ENCODE results near the gene GK.
"Not testable (repeated sequence)": the region's sequence is repeated elsewhere in the genome, so short reads cannot be mapped to it uniquely, and the experiment has no call there.

Gene GK

DNA sequence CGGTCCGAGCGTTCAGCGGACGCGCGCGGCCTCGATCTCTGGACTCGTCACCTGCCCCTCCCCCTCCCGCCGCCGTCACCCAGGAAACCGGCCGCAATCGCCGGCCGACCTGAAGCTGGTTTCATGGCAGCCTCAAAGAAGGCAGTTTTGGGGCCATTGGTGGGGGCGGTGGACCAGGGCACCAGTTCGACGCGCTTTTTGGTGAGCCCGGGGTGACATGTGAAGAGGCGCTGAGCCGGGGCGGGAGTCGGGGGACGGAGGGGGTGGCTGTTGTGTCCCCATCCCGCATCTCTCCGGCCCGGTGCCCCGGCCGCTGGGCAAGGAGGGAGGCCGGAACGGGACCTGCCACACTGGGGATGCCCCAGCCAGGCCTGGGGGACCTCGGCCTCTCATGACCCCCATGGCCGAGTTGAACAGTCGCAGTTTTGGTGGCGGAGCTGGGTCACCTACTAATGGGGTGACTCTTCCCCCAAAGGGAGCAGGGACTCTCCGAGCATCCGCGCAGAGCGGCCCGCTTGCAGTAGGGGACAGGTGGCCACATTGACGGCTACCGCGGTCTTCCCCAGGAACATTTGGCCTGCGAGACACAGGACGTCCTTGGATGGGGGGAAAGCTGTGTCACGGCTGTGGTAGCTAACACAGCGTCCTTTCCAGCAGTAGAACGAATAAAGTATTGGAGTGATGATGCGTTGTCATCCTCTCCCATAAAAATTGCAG is at the start of gene GK:
TSS of gene GK (plus strand) at position 9 of the 717 bp plus-strand sequence. CDS start at position 124, 115 bp downstream.
- DNase-seq (ENCODE audit: low read depth in 2 of 2): no peak

DNA sequence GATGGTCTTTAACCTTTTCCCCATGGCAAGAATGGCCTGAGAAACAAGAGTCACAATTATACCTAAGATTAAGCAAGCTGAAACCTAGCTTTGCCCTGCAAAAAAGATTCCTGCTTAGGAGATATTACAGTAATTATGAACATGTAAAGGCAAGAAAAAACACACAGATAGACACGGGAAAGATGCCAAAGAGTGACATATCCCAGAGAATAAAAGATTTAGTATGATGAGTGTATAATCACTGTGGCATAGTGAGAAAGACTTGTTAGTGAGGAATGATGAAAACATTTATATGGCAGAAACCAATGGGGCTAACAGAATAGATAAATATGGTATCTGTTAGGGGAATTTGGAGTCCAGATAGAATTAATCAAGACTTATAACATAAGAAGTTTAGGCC is 46.1 kb upstream of the GK start:
- DNase-seq (ENCODE audit: low read depth in 2 of 2): no peak

DNA sequence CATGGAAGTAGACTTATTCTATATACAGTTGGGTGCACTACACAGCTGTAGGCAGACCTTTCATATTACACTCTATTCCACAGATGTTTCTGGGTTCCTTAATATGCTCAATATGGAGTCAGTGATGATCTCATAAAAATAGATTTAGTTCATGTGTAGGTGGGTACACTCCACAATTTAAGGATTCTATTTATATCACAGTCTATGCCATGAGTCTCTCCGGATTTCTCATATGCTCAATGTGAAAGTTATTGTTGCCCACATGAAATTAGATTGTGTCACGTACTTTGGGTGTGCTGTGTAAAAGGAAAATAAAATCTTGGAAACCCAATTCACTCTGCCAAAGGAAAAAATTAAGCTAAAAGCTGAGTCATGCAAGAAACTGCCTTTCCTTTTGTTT is 43.2 kb upstream of the GK start:
- no peak for DNase-seq (ENCODE audit: low read depth in 2 of 2)

- no peak for DNase-seq (ENCODE audit: low read depth in 2 of 2)
These were observed 41.0 kb upstream of the GK start for GRCh38 chrX:30612250-30612655.

- DNase-seq (ENCODE audit: low read depth in 2 of 2): no peak
These were observed 39.5 kb upstream of the GK start for GRCh38 chrX:30613721-30614120.

DNA sequence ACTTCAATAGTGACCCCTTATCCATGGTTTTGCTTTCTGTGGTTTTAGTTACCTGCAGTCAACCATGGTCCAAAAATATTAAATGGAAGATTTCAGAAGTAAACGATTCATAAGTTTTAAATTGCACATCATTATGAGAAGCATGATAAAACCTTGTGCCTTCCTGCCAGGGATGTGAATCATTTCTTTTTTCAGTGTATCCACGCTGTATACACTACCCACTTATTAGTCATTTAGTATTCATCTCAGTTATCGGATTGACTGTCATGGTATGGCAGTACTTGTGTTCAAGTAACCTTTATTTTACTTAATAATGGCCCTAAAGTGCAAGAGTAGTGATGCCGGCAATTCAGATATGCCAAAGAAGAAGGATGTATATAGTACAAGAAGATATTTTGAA is 38.0 kb upstream of the GK start:
- no peak for DNase-seq (ENCODE audit: low read depth in 2 of 2)

GRCh38 chrX:30618160-30618765 is 35.0 kb upstream of the GK start:
- no peak for DNase-seq (ENCODE audit: low read depth in 2 of 2)

- DNase-seq (ENCODE audit: low read depth in 2 of 2): no peak
These were observed 33.1 kb upstream of the GK start for GRCh38 chrX:30620125-30620524.

GRCh38 chrX:30620980-30621618 is 32.1 kb upstream of the GK start:
- DNase-seq (ENCODE audit: low read depth in 2 of 2): no peak

- no peak for DNase-seq (ENCODE audit: low read depth in 2 of 2)
These were observed 30.9 kb upstream of the GK start for GRCh38 chrX:30622361-30622760.

DNA sequence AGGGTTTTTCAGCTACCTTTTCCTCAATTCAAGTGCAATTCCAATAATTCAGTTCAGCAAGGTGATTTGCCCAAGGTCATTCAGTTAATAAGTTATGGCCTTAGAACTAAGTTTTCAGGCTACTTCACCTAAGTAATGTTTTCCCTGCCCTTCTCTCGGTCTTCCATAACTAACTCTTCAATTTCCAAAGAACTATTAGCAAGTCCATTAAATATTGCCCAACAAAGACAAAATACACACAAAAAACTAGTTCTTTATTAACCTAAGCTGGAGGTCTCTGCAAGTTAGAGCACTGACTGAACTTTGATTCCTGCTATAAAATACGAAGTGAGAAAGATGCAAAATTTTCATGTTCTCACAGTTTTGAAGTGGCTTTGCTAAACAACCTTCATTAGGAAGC is 26.8 kb upstream of the GK start:
- DNase-seq (ENCODE audit: low read depth in 2 of 2): no peak

- DNase-seq (ENCODE audit: low read depth in 2 of 2): no peak
These were observed 25.2 kb upstream of the GK start for GRCh38 chrX:30627818-30628652.

DNA sequence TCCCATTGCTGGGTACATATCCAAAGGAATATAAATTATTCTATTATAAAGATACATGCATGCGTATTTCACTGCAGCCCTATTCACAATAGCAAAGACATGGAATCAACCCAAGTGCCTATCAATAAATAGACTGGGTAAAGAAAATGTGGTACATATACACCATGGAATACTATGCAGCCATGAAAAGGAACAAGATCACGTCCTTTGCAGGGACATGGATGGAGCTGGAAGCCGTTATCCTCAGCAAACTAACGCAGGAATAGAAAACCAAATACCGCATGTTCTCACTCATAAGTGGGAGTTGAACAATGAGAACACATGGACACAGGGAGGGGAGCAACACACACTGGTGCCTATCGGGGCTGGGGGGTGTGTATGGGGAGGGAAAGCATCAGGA is 19.2 kb upstream of the GK start:
- DNase-seq (ENCODE audit: low read depth in 2 of 2): not testable (repeated sequence)

DNA sequence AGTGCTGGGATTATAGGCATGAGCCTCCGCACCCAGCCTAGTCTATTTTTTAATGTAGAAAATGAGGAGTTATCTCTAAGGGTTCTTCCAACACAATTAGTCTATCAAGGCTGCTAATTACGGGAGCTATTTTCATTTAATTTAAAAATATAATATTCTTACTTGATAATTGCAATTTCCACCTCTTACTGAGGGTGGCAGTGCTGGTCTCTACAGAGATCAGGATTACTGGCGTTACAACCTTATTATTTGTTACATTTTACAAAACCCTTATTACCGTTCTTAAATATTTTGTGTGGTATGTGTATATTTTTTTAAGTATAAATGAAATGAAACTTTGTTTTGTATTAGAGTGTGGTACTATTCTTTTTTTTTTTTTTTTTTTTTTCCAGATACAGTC is 17.6 kb upstream of the GK start:
- no peak for DNase-seq (ENCODE audit: low read depth in 2 of 2)

DNA sequence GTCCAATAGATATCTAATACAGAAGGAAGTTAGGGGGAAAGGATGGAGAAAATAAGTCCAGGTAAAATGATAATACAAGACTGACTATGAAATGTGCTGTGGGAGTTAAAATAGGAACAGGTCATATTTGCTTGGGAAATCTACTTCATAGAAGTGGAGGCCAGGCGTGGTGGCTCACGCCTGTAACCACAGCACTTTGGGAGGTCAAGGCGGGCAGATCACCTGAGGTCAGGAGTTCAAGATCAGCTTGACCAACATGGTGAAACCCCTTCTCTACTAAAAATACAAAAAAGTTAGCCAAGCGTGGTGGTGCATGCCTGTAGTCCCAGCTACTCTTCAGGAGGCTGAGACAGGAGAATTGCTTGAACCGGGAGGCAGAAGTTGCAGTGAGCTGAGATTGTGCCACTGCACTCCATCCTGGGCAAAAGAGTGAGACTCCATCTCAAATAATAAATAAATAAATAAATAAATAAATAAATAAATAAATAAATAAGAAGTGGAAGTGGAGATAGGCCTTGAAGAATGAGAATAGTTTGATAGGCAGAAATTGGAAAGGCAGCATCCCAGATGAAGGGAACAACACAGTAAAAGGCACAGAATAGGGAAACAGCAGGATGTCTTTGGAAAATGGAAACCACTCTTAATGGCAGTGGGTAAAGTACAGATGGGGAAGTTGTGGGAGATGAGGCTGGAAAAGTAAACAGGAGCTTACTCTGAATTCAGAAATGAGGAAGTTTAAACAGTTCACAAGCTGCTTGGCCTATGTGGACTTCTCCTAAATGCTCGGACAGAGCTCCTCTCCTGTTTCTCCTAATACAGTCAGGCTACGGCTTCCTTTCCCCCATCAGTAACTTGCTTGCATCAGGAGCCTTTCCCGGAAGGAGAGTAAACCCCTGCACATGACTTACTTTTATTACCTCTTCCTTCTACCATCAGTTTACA is 15.1 kb upstream of the GK start:
- no peak for DNase-seq (ENCODE audit: low read depth in 2 of 2)

GRCh38 chrX:30639702-30640101 is 13.5 kb upstream of the GK start:
- DNase-seq (ENCODE audit: low read depth in 2 of 2): not testable (repeated sequence)

- DNase-seq (ENCODE audit: low read depth in 2 of 2): no peak
These were observed 10.6 kb upstream of the GK start for GRCh38 chrX:30642642-30643041.

DNA sequence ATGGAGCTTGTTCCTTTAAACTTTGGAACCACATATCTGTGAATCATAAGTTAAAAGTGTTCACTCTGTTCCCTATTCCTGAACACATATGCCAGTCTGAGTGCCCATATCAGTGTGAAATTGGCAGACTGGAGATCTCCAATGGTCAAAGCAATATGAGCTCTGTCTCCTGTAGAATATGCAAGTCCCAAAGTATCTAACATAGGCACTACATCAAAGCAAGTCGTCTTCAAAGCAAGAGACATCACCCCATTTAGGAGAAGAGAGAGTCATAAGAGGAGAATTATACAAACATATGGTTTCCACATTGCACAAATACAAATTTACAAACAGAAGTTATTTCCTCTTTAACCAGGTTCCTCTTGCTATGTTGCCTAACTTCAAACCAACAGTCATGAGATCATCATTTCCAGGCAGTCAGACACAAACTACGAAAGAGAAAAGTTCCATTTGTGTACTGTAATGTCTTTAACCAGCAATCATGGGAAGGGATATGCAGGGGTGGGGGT is 9.9 kb upstream of the GK start:
- no peak for DNase-seq (ENCODE audit: low read depth in 2 of 2)

GRCh38 chrX:30649859-30650258 is 3.4 kb upstream of the GK start:
- no peak for DNase-seq (ENCODE audit: low read depth in 2 of 2)

- peak; percentile 82 to 86 for DNase-seq (ENCODE audit: low read depth in 2 of 2)
These were observed 452 bp upstream of the GK start for GRCh38 chrX:30652527-30653414.

Measured in activated CD4-positive, alpha-beta T cell treated with anti-CD3 and anti-CD28 coated beads for 24 hours (primary cell).